ENCODE results near the gene AGO1. TPM values are rescaled to one million over a fixed set of nuclear protein-coding genes. Genes with fewer than 3 reads are reported as not detected.
"Not testable (repeated sequence)": the region's sequence is repeated elsewhere in the genome, so short reads cannot be mapped to it uniquely, and the experiment has no call there.

The AGO1 gene
- total RNA-seq, 1 donor from 2014 or later, result 50.7 TPM

DNA sequence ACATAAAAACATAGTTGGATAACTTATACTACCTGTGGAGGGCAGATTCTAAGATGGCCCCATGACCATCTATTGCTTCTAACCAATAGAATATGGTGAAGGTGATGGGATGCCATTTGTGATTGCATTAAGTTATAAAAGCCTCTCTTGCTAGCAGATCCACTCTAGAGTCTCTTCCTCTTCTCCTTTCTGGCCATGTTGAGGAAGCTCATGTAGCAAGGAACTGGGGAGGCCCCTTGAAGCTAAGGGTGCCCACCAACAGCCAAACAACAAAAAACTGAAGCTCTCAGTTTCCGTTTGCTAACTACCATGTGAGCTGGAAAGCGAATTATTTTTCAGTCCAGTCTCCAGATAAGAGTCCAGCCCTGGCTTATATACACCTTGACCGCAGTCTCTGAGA is 16.0 kb upstream of the AGO1 start:
- H3K4me1 Mint-ChIP-seq, result peaks cover 3% of the 10 kb centered on the region
- no peak for DNase-seq (ENCODE audit: low spot score in 2 of 2, unreplicated experiment in 2 of 2)
- no peak overlapping the region for H3K27ac Mint-ChIP-seq
- no peak for TF ChIP-seq CTCF (IDR thresholded peaks at IDR 0.05; ENCODE audit: unreplicated experiment)
- H3K9me3 Mint-ChIP-seq, result peaks cover 3% of the 10 kb centered on the region
- H3K27me3 Mint-ChIP-seq (ENCODE audit: low read depth), result no peaks in the 10 kb centered on the region
- H3K4me3 Mint-ChIP-seq, result no peak overlapping the region
- H3K36me3 Mint-ChIP-seq, result no peaks in the 10 kb centered on the region

DNA sequence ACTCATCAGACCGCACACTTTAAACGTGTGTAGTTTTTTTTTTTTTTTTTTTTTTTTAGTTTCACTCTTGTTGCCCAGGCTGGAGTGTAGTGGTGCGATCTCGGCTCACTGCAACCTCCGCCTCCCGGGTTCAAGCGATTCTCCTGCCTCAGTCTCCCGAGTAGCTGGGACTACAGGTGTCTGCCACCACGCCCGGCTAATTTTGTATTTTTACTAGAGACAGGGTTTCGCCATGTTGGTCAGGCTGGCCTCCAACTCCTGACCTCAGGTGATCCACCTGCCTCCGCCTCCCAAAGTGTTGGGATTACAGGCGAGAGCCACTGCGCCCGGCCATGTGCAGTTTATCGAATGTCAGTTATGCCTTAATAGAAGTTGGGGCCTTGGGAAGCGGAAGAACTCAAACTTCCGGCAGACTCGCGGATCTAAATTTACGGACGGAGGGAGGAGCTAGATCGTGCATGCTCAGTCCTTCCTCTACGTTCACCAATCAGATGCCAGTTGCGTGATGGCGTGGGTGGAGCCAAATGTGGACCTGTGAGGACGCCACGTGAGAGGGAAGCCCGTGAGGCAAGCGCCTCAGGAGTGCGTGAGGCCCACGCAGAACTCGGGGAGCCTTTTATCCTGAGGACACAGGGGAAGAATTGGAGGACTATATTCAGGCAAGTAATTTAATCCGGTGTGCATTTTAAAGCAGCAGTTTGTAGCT is 13.6 kb upstream of the AGO1 start:
- H3K4me1 Mint-ChIP-seq, result not testable (repeated sequence)

DNA sequence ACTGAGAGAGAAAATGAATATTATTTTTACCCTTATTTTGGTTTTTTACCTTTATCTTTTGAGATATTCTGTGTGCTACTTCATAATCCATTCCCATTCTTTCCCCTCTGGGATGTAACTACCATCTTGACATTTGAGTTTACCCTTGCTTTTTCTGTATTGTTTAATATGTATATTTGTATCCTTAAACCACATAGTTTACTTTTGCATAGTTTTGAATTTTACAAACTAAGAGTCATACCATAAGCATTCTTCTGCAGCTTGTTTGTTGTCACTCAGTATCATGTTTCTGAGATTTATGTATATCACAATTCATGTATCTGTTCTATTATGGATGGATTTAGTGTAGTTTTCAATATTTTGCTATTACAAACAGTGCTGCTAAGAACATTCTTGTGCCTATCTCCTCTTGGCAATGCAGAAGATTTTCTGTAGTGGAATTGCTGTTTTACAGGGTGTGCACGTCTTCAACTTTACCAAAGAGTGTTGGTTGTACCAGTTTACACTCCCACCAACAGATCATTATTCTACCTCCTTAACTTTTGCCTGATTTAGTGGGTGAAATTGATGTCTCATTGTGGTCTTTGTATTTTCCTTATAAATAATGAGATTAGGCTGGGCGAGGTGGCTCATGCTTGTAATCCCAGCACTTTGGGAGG is 12.2 kb upstream of the AGO1 start:
- Mint-ChIP-seq H3K9me3 (peaks cover 3% of the 10 kb centered on the region), H3K27ac (no peak overlapping the region), H3K4me1 (no peaks in the 10 kb centered on the region), H3K36me3 (no peaks in the 10 kb centered on the region), H3K27me3 (ENCODE audit: low read depth) (no peaks in the 10 kb centered on the region), H3K4me3 (no peak overlapping the region)
- no peak for TF ChIP-seq CTCF (IDR thresholded peaks at IDR 0.05; ENCODE audit: unreplicated experiment)
- no peak for DNase-seq (ENCODE audit: low spot score in 2 of 2, unreplicated experiment in 2 of 2)

More for the DNA sequence above, 13.6 kb upstream of the AGO1 start:
- not testable (repeated sequence) for H3K27me3 Mint-ChIP-seq (ENCODE audit: low read depth); H3K4me3 Mint-ChIP-seq; DNase-seq (ENCODE audit: low spot score in 2 of 2, unreplicated experiment in 2 of 2); H3K36me3 Mint-ChIP-seq; H3K27ac Mint-ChIP-seq; H3K9me3 Mint-ChIP-seq

GRCh38 chr1:35873243-35873750 is 9.7 kb upstream of the AGO1 start:
- no peak overlapping the region for H3K27ac Mint-ChIP-seq
- DNase-seq (ENCODE audit: low spot score in 2 of 2, unreplicated experiment in 2 of 2), result no peak
- no peaks in the 10 kb centered on the region for H3K4me1 Mint-ChIP-seq
- TF ChIP-seq CTCF (IDR thresholded peaks at IDR 0.05; ENCODE audit: unreplicated experiment), result no peak
- no peaks in the 10 kb centered on the region for H3K36me3 Mint-ChIP-seq
- H3K27me3 Mint-ChIP-seq (ENCODE audit: low read depth), result no peaks in the 10 kb centered on the region
- peaks cover 3% of the 10 kb centered on the region for H3K9me3 Mint-ChIP-seq
- no peak overlapping the region for H3K4me3 Mint-ChIP-seq

DNA sequence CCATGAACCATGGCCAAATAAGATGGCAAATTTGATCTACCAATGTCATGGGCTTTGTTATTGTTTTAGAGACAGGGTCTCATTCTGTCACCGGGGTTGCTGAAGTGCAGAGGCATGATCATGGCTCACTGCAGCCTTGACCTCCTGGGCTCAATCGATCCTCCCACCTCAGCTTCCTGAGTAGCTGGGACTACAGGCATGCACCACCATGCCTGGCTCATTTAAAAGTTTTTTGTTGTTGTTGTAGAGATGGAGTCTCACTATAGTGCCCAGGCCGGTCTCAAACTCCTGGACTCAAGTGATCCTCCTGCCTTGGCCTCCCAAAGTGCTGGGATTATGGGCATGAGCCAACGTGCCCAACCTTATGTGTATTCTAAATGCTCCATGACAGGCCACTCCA is 8.9 kb upstream of the AGO1 start:
- H3K4me1 Mint-ChIP-seq; H3K9me3 Mint-ChIP-seq; DNase-seq (ENCODE audit: low spot score in 2 of 2, unreplicated experiment in 2 of 2); H3K4me3 Mint-ChIP-seq; H3K36me3 Mint-ChIP-seq; H3K27ac Mint-ChIP-seq; H3K27me3 Mint-ChIP-seq (ENCODE audit: low read depth): not testable (repeated sequence)

DNA sequence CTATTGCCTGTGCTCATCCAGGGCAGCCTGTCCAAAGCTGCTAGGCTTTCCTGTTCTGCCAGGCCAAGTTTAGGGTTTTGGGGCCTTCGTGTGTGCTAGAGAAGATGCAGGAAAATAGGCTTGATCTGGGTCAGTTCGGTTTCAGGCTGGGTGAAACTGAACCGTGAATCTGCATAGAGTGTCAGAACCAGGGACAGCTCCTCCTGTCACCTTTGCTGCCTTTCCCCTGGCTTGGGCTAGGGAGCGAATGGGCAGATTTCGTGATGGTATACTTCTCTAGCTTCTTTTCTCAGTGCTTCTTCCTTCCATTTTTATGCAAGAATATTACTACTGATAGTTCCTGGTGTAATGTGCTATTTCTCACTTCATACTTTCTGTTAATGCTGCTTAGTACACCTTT is 6.0 kb upstream of the AGO1 start:
- DNase-seq (ENCODE audit: low spot score in 2 of 2, unreplicated experiment in 2 of 2), result no peak

More for the DNA sequence above, 6.0 kb upstream of the AGO1 start:
- no peak overlapping the region for H3K4me3 Mint-ChIP-seq
- no peak overlapping the region for H3K27ac Mint-ChIP-seq
- no peaks in the 10 kb centered on the region for H3K4me1 Mint-ChIP-seq
- H3K36me3 Mint-ChIP-seq, result no peaks in the 10 kb centered on the region
- TF ChIP-seq CTCF (IDR thresholded peaks at IDR 0.05; ENCODE audit: unreplicated experiment), result no peak
- H3K9me3 Mint-ChIP-seq, result no peaks in the 10 kb centered on the region
- peaks cover 3% of the 10 kb centered on the region for H3K27me3 Mint-ChIP-seq (ENCODE audit: low read depth)
